HEK293 (cell line): ENCODE measurements around the gene RTL1.

Source experiments
- CTCF ChIA-PET: fragments of 350-600 bp; formaldehyde crosslinking; extraction: SDS; loops from one replicate; lab custom pipeline; 2021; ENCODE audit warnings: antibody characterized with exemption; lab: Yijun Ruan, JAX
- POLR2A ChIA-PET: fragments of 300-600 bp; formaldehyde crosslinking; extraction: SDS; loops from one replicate; lab custom pipeline; 2020; ENCODE audit warnings: antibody characterized with exemption, inconsistent platforms; lab: Yijun Ruan, JAX
- H3K27ac ChIP-seq: fragments of 200-500 bp; sonication (Bioruptor generic); 2 replicates; pipeline ENCODE4 v1.5.1; 2014; ENCODE audit warnings: low read depth, low read length, control low read depth, inconsistent platforms; ENCODE audit errors: extremely low read depth
- H3K36me3 ChIP-seq, 2 experiments: fragments of 200-500 bp in 1 of 2; sonication (Bioruptor generic) in 1 of 2; 1 replicate in 1 of 2; 2 replicates in 1 of 2; pipeline ENCODE4 v1.5.1; 2014 to 2017; ENCODE audit warnings: inconsistent platforms in 2 of 2, low read length in 2 of 2; ENCODE audit not compliant: control insufficient read depth in 2 of 2, insufficient read depth in 1 of 2
- H3K4me1 ChIP-seq: fragments of 200-500 bp; sonication (Bioruptor generic); 2 replicates; pipeline ENCODE4 v1.5.1; 2014; ENCODE audit warnings: mild to moderate bottlenecking, low read length, inconsistent platforms; ENCODE audit not compliant: control insufficient read depth, insufficient read depth
- H3K4me3 ChIP-seq: 2 replicates; pipeline ENCODE4 v1.5.1; 2011; ENCODE audit warnings: low read depth, mild to moderate bottlenecking, control low read depth, low read length, moderate library complexity
- H3K9me3 ChIP-seq: fragments of 200-500 bp; sonication (Bioruptor generic); 2 replicates; pipeline ENCODE4 v1.5.1; 2014; ENCODE audit warnings: low read depth, low read length, inconsistent platforms; ENCODE audit not compliant: control insufficient read depth, insufficient read depth
- OVOL3 ChIP-seq: fragments of 450-650 bp; formaldehyde crosslinking; IDR thresholded peaks from 2 replicates; pipeline ENCODE4 v1.5.1; 2016; ENCODE audit warnings: missing biosample characterization, missing genetic modification characterization
- PRDM2 ChIP-seq: fragments of 450-650 bp; formaldehyde crosslinking; IDR thresholded peaks from 2 replicates; pipeline ENCODE4 v1.5.1; 2016; ENCODE audit warnings: missing biosample characterization, missing genetic modification characterization, borderline replicate concordance
- SALL2 ChIP-seq: fragments of 450-650 bp; formaldehyde crosslinking; IDR thresholded peaks from 2 replicates; pipeline ENCODE4 v1.5.0; 2017; ENCODE audit warnings: missing biosample characterization, mild to moderate bottlenecking, missing genetic modification characterization, borderline replicate concordance
- SCRT1 ChIP-seq: fragments of 450-650 bp; formaldehyde crosslinking; IDR thresholded peaks from 2 replicates; pipeline ENCODE4 v1.5.1; 2016; ENCODE audit warnings: missing biosample characterization, missing genetic modification characterization, borderline replicate concordance
- SP7 ChIP-seq: fragments of 450-650 bp; formaldehyde crosslinking; IDR thresholded peaks from 2 replicates; pipeline ENCODE4 v1.5.1; 2016; ENCODE audit warnings: missing biosample characterization, missing genetic modification characterization
- ZBTB10 ChIP-seq: fragments of 450-650 bp; formaldehyde crosslinking; IDR thresholded peaks from 2 replicates; pipeline ENCODE4 v1.5.1; 2016; ENCODE audit warnings: missing biosample characterization, missing genetic modification characterization
- ZNF138 ChIP-seq: fragments of 450-650 bp; formaldehyde crosslinking; IDR thresholded peaks from 2 replicates; pipeline ENCODE4 v1.5.1; 2016; ENCODE audit warnings: missing biosample characterization, missing genetic modification characterization, borderline replicate concordance
- ZNF366 ChIP-seq: fragments of 450-650 bp; formaldehyde crosslinking; conservative IDR thresholded peaks from 2 replicates; pipeline ENCODE4 v1.5.1; 2016; ENCODE audit warnings: missing biosample characterization, missing genetic modification characterization
- ZNF433 ChIP-seq: fragments of 450-650 bp; formaldehyde crosslinking; IDR thresholded peaks from 2 replicates; pipeline ENCODE4 v1.5.1; 2016; ENCODE audit warnings: missing biosample characterization, missing genetic modification characterization, low read depth
- ZNF514 ChIP-seq: fragments of 450-650 bp; formaldehyde crosslinking; IDR thresholded peaks from 2 replicates; pipeline ENCODE4 v1.5.1; 2016; ENCODE audit warnings: missing biosample characterization, missing genetic modification characterization
- ZNF558 ChIP-seq: fragments of 450-650 bp; formaldehyde crosslinking; IDR thresholded peaks from 2 replicates; pipeline ENCODE4 v1.5.1; 2016; ENCODE audit warnings: missing biosample characterization, missing genetic modification characterization
- ZNF623 ChIP-seq: fragments of 450-650 bp; formaldehyde crosslinking; IDR thresholded peaks from 2 replicates; pipeline ENCODE4 v1.5.1; 2016; ENCODE audit warnings: missing biosample characterization, missing genetic modification characterization
- ZNF624 ChIP-seq: fragments of 450-650 bp; formaldehyde crosslinking; IDR thresholded peaks from 2 replicates; pipeline ENCODE4 v1.5.1; 2017; ENCODE audit warnings: missing biosample characterization, missing genetic modification characterization
- ZNF707 ChIP-seq: fragments of 450-650 bp; formaldehyde crosslinking; IDR thresholded peaks from 2 replicates; pipeline ENCODE4 v1.5.1; 2016; ENCODE audit warnings: missing biosample characterization, missing genetic modification characterization
- ZNF792 ChIP-seq: fragments of 450-650 bp; formaldehyde crosslinking; IDR thresholded peaks from 2 replicates; pipeline ENCODE4 v1.5.1; 2016; ENCODE audit warnings: missing biosample characterization, missing genetic modification characterization
- TF ChIP-seq, protein P1 (sequence below): fragments of 450-650 bp; formaldehyde crosslinking; IDR thresholded peaks from 2 replicates; pipeline ENCODE4 v1.5.1; 2017; ENCODE audit warnings: missing biosample characterization, mild to moderate bottlenecking, missing genetic modification characterization, moderate library complexity
- TF ChIP-seq, protein P2 (sequence below): fragments of 450-650 bp; formaldehyde crosslinking; IDR thresholded peaks from 2 replicates; pipeline ENCODE4 v1.5.1; 2016; ENCODE audit warnings: missing biosample characterization, missing genetic modification characterization
- TF ChIP-seq, protein P3 (sequence below): fragments of 450-650 bp; formaldehyde crosslinking; optimal IDR thresholded peaks from 2 replicates; pipeline ENCODE3; 2016; ENCODE audit warnings: missing biosample characterization, mild to moderate bottlenecking, missing genetic modification characterization

Gene RTL1

GRCh38 chr14:100898465-100898864 is 5.1 kb downstream of the RTL1 start:
- H3K36me3 ChIP-seq: no peaks in the 10 kb centered on the region
- no peaks in the 10 kb centered on the region for H3K4me1 ChIP-seq
- ChIA-PET POLR2A (no interaction called here), CTCF (no interaction called here)
- H3K27ac ChIP-seq: no peak overlapping the region
- H3K9me3 ChIP-seq: no peaks in the 10 kb centered on the region
- TF ChIP-seq PRDM2 (tag by site-specific recombination): no peak
- no peak for TF ChIP-seq ZNF514 (tag by site-specific recombination)
- no peak for TF ChIP-seq ZNF138
- TF ChIP-seq ZNF707 (tag by site-specific recombination): no peak
- TF ChIP-seq OVOL3 (tag by site-specific recombination): no peak
- TF ChIP-seq, protein P1, sequence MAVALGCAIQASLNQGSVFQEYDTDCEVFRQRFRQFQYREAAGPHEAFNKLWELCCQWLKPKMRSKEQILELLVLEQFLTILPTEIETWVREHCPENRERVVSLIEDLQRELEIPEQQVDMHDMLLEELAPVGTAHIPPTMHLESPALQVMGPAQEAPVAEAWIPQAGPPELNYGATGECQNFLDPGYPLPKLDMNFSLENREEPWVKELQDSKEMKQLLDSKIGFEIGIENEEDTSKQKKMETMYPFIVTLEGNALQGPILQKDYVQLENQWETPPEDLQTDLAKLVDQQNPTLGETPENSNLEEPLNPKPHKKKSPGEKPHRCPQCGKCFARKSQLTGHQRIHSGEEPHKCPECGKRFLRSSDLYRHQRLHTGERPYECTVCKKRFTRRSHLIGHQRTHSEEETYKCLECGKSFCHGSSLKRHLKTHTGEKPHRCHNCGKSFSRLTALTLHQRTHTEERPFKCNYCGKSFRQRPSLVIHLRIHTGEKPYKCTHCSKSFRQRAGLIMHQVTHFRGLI: no peak
- TF ChIP-seq ZNF558 (tag by site-specific recombination): no peak
- no peak overlapping the region for H3K4me3 ChIP-seq

GRCh38 chr14:100896369-100897060 is 7.0 kb downstream of the RTL1 start:
- Histone ChIP-seq H3K27ac (no peak overlapping the region), H3K4me1 (no peaks in the 10 kb centered on the region), H3K36me3 (no peaks in the 10 kb centered on the region), H3K9me3 (no peaks in the 10 kb centered on the region), H3K4me3 (no peak overlapping the region)
- CTCF ChIA-PET: no interaction called here
- TF ChIP-seq SCRT1 (tag by site-specific recombination) (no peak), ZNF366 (no peak), ZNF792 (no peak)
- POLR2A ChIA-PET: no interaction called here

DNA sequence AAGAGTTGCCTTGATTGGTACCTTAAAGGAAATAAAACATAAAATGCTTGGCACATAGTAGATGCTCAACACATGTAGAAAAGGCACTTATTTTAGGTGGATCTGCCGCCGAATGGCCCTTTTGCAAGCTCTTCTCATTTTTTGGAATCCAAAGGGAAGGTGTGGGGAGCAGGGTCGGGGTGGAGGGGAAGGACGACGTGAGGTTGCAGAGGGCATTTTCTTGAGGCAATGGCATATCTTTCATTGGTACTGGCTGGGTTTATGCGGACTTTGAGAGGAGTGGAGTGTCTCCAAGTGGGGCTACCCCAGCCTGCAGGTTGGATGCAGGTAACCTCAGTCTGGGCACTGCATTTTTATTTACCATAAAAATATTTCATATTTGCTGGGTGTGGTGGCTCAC is 8.1 kb downstream of the RTL1 start:
- no peak overlapping the region for H3K27ac ChIP-seq
- CTCF ChIA-PET: interaction anchor here (0.7 kb wide), 1 partner anchor 11 kb away, joined by 4 read pairs; no protein-coding TSS in a partner anchor
- POLR2A ChIA-PET: no interaction called here
- no peaks in the 10 kb centered on the region for H3K9me3 ChIP-seq
- no peaks in the 10 kb centered on the region for H3K36me3 ChIP-seq
- no peaks in the 10 kb centered on the region for H3K4me1 ChIP-seq
- H3K4me3 ChIP-seq: no peak overlapping the region
- TF ChIP-seq, protein P2, sequence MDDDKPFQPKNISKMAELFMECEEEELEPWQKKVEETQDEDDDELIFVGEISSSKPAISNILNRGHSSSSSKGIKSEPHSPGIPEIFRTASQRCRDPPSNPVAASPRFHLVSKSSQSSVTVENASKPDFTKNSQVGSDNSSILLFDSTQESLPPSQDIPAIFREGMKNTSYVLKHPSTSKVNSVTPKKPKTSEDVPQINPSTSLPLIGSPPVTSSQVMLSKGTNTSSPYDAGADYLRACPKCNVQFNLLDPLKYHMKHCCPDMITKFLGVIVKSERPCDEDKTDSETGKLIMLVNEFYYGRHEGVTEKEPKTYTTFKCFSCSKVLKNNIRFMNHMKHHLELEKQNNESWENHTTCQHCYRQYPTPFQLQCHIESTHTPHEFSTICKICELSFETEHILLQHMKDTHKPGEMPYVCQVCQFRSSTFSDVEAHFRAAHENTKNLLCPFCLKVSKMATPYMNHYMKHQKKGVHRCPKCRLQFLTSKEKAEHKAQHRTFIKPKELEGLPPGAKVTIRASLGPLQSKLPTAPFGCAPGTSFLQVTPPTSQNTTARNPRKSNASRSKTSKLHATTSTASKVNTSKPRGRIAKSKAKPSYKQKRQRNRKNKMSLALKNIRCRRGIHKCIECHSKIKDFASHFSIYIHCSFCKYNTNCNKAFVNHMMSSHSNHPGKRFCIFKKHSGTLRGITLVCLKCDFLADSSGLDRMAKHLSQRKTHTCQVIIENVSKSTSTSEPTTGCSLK (tag by site-specific recombination): no peak
- no peak for TF ChIP-seq ZNF624 (tag by site-specific recombination)
- no peak for TF ChIP-seq ZNF623
- no peak for TF ChIP-seq ZNF514 (tag by site-specific recombination)
- no peak for TF ChIP-seq ZNF433 (tag by site-specific recombination)
- TF ChIP-seq SALL2 (tag by site-specific recombination): no peak
- no peak for TF ChIP-seq SP7 (tag by site-specific recombination)
- TF ChIP-seq ZBTB10 (tag by site-specific recombination): no peak
- TF ChIP-seq, protein P3, sequence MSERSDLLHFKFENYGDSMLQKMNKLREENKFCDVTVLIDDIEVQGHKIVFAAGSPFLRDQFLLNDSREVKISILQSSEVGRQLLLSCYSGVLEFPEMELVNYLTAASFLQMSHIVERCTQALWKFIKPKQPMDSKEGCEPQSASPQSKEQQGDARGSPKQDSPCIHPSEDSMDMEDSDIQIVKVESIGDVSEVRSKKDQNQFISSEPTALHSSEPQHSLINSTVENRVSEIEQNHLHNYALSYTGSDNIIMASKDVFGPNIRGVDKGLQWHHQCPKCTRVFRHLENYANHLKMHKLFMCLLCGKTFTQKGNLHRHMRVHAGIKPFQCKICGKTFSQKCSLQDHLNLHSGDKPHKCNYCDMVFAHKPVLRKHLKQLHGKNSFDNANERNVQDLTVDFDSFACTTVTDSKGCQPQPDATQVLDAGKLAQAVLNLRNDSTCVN (tag by site-specific recombination): no peak
